K562 (cell line): ENCODE data around the gene SPATA13.
"Not testable (repeated sequence)": the region's sequence is repeated elsewhere in the genome, so short reads cannot be mapped to it uniquely, and the experiment has no call there.

Source experiments
- CBX5 ChIP-seq: IDR thresholded peaks from 2 replicates; pipeline ENCODE4 v1.6.1; 2014; ENCODE audit warnings: low read depth, borderline replicate concordance
- CTCF ChIP-seq, 3 experiments: IDR thresholded peaks in 2 of 3; conservative IDR thresholded peaks in 1 of 3; 2 replicates each; pipeline ENCODE4 v1.5.1; 2011 to 2012; ENCODE audit warnings: low read length in 3 of 3, mild to moderate bottlenecking in 3 of 3, control low read depth in 2 of 3, improper control_type of control experiment in 1 of 3, inconsistent platforms in 1 of 3, low read depth in 1 of 3, mixed read lengths in 1 of 3, moderate library complexity in 1 of 3; ENCODE audit not compliant: insufficient read depth in 2 of 3
- ESRRA ChIP-seq: fragments of 450-650 bp; IDR thresholded peaks from 2 replicates; pipeline ENCODE4 v1.6.1; 2014; ENCODE audit warnings: low read depth, mild to moderate bottlenecking, moderate library complexity, borderline replicate concordance
- FOS ChIP-seq: IDR thresholded peaks from 3 replicates; pipeline ENCODE4 v1.6.1; 2011; ENCODE audit not compliant: insufficient read length; ENCODE audit errors: extremely low read depth
- FOXP1 ChIP-seq: sonication (generic); formaldehyde crosslinking; IDR thresholded peaks from 2 replicates; pipeline ENCODE4 v1.8.0; 2022; ENCODE audit warnings: mild to moderate bottlenecking, missing genetic modification reagents
- MAFK ChIP-seq: IDR thresholded peaks from 2 replicates; pipeline ENCODE4 v1.6.1; 2011; ENCODE audit warnings: low read length, improper control_type of control experiment
- MEF2D ChIP-seq: conservative IDR thresholded peaks from 2 replicates; pipeline ENCODE4 v1.6.1; 2016; ENCODE audit warnings: low read depth, missing genetic modification characterization, missing compliant biosample characterization
- MTA1 ChIP-seq: fragments of 450-650 bp; IDR thresholded peaks from 2 replicates; pipeline ENCODE4 v1.6.1; 2017; ENCODE audit warnings: borderline replicate concordance
- NEUROD1 ChIP-seq: fragments of 150-350 bp; IDR thresholded peaks from 2 replicates; pipeline ENCODE4 v1.6.1; 2014; ENCODE audit warnings: borderline replicate concordance, low read length, low read depth; ENCODE audit not compliant: partially characterized antibody
- RFX7 ChIP-seq: fragments of 250-450 bp; sonication (Bioruptor Pico); IDR thresholded peaks from 2 replicates; pipeline ENCODE4 v1.5.1; 2021; ENCODE audit warnings: mild to moderate bottlenecking
- SP2 ChIP-seq: IDR thresholded peaks from 2 replicates; pipeline ENCODE4 v1.6.1; 2011; ENCODE audit warnings: mild to moderate bottlenecking, low read depth, low read length, moderate library complexity; ENCODE audit not compliant: poor library complexity, severe bottlenecking; ENCODE audit errors: extremely low read depth
- SPI1 ChIP-seq: IDR thresholded peaks from 2 replicates; pipeline ENCODE4 v1.6.1; 2011; ENCODE audit warnings: low read depth, low read length, control low read depth, borderline replicate concordance
- SRF ChIP-seq, 2 experiments: fragments of 250-450, 450-650 bp in 1 of 2; sonication (Bioruptor Pico) in 1 of 2; sonication (generic) in 1 of 2; formaldehyde crosslinking; IDR thresholded peaks; 2 replicates each; pipeline versions ENCODE4 v1.5.0 to v1.5.1; 2020 to 2022; ENCODE audit warnings: mild to moderate bottlenecking in 1 of 2, missing genetic modification reagents in 1 of 2

- not testable (repeated sequence) for TF ChIP-seq SPI1; CBX5; SRF (CRISPR knock-in tag; IDR thresholded peaks at IDR 0.05); CTCF (IDR thresholded peaks at IDR 0.05 in 2 of 3, conservative IDR thresholded peaks at IDR 0.05 in 1 of 3; ENCODE audit: insufficient read depth in 2 of 3, low read depth in 1 of 3, low read length in 3 of 3); FOS; RFX7 (CRISPR knock-in tag); MTA1; ESRRA; SP2; MAFK; FOXP1 (CRISPR knock-in tag); NEUROD1; MEF2D (tag)
These were observed 44.6 kb downstream of the SPATA13 start for GRCh38 chr13:24205076-24205475.
